Measurements from ENCODE around the gene CIRBP. TPM values are rescaled to one million over a fixed set of nuclear protein-coding genes. Genes with fewer than 3 reads are reported as not detected.

The CIRBP gene
- total RNA-seq, 1 donor from 2014 or later: 462 TPM

GRCh38 chr19:1281569-1282287 lies 12.6 kb downstream of the CIRBP start:
- DNase-seq (ENCODE audit: low spot score, unreplicated experiment): no peak
- no peak overlapping the region for H3K4me3 Mint-ChIP-seq (ENCODE audit: low read depth)
- TF ChIP-seq, protein P1, sequence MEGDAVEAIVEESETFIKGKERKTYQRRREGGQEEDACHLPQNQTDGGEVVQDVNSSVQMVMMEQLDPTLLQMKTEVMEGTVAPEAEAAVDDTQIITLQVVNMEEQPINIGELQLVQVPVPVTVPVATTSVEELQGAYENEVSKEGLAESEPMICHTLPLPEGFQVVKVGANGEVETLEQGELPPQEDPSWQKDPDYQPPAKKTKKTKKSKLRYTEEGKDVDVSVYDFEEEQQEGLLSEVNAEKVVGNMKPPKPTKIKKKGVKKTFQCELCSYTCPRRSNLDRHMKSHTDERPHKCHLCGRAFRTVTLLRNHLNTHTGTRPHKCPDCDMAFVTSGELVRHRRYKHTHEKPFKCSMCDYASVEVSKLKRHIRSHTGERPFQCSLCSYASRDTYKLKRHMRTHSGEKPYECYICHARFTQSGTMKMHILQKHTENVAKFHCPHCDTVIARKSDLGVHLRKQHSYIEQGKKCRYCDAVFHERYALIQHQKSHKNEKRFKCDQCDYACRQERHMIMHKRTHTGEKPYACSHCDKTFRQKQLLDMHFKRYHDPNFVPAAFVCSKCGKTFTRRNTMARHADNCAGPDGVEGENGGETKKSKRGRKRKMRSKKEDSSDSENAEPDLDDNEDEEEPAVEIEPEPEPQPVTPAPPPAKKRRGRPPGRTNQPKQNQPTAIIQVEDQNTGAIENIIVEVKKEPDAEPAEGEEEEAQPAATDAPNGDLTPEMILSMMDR (IDR thresholded peaks at IDR 0.05; ENCODE audit: unreplicated experiment): no peak
- H3K9me3 Mint-ChIP-seq (ENCODE audit: low read depth): no peaks in the 10 kb centered on the region
- no peak overlapping the region for H3K27ac Mint-ChIP-seq
- H3K4me1 Mint-ChIP-seq (ENCODE audit: low read depth): peaks cover 11% of the 10 kb centered on the region
- H3K27me3 Mint-ChIP-seq: peaks cover 2% of the 10 kb centered on the region
- H3K36me3 Mint-ChIP-seq (ENCODE audit: insufficient read depth): peaks cover 2% of the 10 kb centered on the region

DNA sequence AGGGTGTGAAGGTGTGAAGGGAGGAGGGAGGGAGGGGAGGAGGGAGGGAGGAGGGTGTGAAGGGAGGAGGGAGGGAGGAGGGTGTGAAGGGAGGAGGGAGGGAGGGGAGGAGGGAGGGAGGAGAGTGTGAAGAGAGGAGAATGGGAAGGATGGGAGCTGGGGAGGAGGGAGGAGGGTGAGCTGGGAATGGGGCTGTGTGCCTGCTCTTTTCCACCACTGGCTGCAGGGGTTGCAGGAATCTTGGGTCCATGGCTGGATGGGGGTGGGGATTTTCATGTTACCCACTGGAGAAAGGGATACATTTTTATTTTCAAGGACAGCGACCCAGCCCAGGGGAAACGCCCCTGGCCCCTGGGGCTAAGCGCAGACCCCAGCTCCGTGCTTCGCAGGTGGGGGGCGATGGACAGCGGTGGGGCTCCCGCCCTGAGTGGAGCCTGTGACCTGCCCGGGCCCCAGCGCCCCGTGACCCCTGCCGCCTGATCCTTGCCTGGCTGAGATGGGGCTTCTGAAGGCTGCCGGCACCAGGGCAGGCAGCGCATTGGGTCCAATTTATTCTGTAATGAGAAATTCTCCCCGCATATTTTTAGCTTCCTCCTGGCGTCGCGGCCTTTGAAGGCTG lies 13.6 kb downstream of the CIRBP start:
- H3K27me3 Mint-ChIP-seq: peaks cover 2% of the 10 kb centered on the region
- TF ChIP-seq, protein P1 (IDR thresholded peaks at IDR 0.05; ENCODE audit: unreplicated experiment): no peak
- no peak overlapping the region for H3K27ac Mint-ChIP-seq
- DNase-seq (ENCODE audit: low spot score, unreplicated experiment): no peak
- peaks cover 11% of the 10 kb centered on the region for H3K4me1 Mint-ChIP-seq (ENCODE audit: low read depth)
- no peaks in the 10 kb centered on the region for H3K9me3 Mint-ChIP-seq (ENCODE audit: low read depth)
- no peak overlapping the region for H3K4me3 Mint-ChIP-seq (ENCODE audit: low read depth)
- H3K36me3 Mint-ChIP-seq (ENCODE audit: insufficient read depth): peaks cover 2% of the 10 kb centered on the region

GRCh38 chr19:1283207-1283916 lies 14.2 kb downstream of the CIRBP start:
- Mint-ChIP-seq H3K36me3 (ENCODE audit: insufficient read depth) (peaks cover 2% of the 10 kb centered on the region), H3K4me3 (ENCODE audit: low read depth) (no peak overlapping the region), H3K4me1 (ENCODE audit: low read depth) (peaks cover 11% of the 10 kb centered on the region), H3K9me3 (ENCODE audit: low read depth) (no peaks in the 10 kb centered on the region), H3K27ac (no peak overlapping the region), H3K27me3 (peaks cover 2% of the 10 kb centered on the region)
- no peak for DNase-seq (ENCODE audit: low spot score, unreplicated experiment)
- TF ChIP-seq, protein P1 (IDR thresholded peaks at IDR 0.05; ENCODE audit: unreplicated experiment): no peak

GRCh38 chr19:1283917-1284292 lies 14.8 kb downstream of the CIRBP start:
- DNase-seq (ENCODE audit: low spot score, unreplicated experiment): no peak
- H3K4me1 Mint-ChIP-seq (ENCODE audit: low read depth): peaks cover 11% of the 10 kb centered on the region
- H3K36me3 Mint-ChIP-seq (ENCODE audit: insufficient read depth): peaks cover 2% of the 10 kb centered on the region
- no peaks in the 10 kb centered on the region for H3K9me3 Mint-ChIP-seq (ENCODE audit: low read depth)
- no peak overlapping the region for H3K27ac Mint-ChIP-seq
- H3K4me3 Mint-ChIP-seq (ENCODE audit: low read depth): peak overlapping the region; percentile 66
- TF ChIP-seq, protein P1 (IDR thresholded peaks at IDR 0.05; ENCODE audit: unreplicated experiment): no peak
- peaks cover 2% of the 10 kb centered on the region for H3K27me3 Mint-ChIP-seq

GRCh38 chr19:1284293-1284978 lies 15.3 kb downstream of the CIRBP start:
- Mint-ChIP-seq H3K27me3 (peaks cover 2% of the 10 kb centered on the region), H3K27ac (peak overlapping the region; percentile 56), H3K36me3 (ENCODE audit: insufficient read depth) (peaks cover 2% of the 10 kb centered on the region), H3K4me1 (ENCODE audit: low read depth) (peaks cover 11% of the 10 kb centered on the region), H3K9me3 (ENCODE audit: low read depth) (no peaks in the 10 kb centered on the region), H3K4me3 (ENCODE audit: low read depth) (peak overlapping the region; percentile 73)
- DNase-seq (ENCODE audit: low spot score, unreplicated experiment): no peak
- TF ChIP-seq, protein P1 (IDR thresholded peaks at IDR 0.05; ENCODE audit: unreplicated experiment): no peak

Measured in progenitor cell of endocrine pancreas (in vitro differentiated cells).